Measurements from ENCODE around the gene MEX3D.

GRCh38 chr19:1561236-1561842 is 6.8 kb downstream of the MEX3D start:
- TF ChIP-seq SPI1 (IDR thresholded peaks at IDR 0.05; ENCODE audit: low read depth, low read length) (no peak), POLR2A (IDR thresholded peaks at IDR 0.05; ENCODE audit: low read depth, low read length) (no peak)
